ENCODE data around the gene MPP2.

- no peak for TF ChIP-seq POLR2AphosphoS5 (IDR thresholded peaks at IDR 0.05; ENCODE audit: low read depth, low read length)
- no peak for TF ChIP-seq POLR2A (IDR thresholded peaks at IDR 0.05; ENCODE audit: low read depth, low read length)
Measured at GRCh38 chr17:43927060-43927864, 19.9 kb upstream of the MPP2 start.
